ENCODE results near the gene SLC24A4.

The SLC24A4 gene

DNA sequence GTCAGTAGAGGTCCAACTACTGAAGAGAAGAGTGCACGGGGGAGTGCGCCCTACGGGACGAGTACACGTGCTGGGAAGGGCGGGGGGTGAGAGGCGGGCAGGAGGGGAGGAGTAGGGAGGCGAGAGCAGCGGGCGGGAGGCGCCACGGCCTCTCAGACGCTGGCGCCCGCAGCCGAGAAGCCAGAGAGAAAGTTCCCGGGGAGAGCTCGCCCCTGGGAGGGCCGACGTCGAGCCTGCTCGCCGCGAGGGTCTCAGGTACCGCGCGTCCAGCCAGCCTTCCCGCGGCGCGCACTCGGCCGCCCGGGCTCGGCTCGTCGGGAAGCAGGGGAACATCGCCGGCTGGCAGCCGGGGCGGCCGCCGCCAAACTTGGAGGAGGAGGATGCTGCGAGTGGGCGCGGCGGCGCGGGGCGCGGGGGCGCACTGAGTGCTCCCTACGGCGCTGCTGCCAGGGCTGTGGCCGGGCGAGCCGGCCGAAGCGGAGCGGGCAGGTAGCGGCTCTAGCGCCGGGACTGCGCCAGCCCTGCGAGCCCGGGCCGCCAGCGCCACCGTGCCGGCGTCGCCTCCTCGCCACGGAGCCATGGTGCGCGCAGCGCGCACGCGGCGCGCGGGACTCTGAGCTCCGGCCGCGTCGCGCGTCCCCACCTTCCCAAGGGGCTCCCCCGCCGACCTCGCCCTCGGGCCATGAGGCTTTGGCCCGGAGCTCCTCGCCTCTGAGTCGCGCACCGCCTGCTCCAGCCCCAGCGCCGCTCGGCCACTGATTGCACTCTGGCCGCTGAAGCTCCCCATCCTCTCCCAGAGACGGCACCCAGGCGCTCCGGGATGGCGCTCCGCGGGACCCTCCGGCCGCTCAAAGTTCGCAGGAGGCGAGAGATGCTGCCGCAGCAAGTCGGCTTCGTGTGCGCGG, at the start of gene SLC24A4:
Gene SLC24A4 (plus strand): TSS at position 155 of the 905 bp plus-strand sequence. CDS start 666 bp downstream, at position 821.
- DNase-seq: peak in 1 of 2 experiments; percentile 6

DNA sequence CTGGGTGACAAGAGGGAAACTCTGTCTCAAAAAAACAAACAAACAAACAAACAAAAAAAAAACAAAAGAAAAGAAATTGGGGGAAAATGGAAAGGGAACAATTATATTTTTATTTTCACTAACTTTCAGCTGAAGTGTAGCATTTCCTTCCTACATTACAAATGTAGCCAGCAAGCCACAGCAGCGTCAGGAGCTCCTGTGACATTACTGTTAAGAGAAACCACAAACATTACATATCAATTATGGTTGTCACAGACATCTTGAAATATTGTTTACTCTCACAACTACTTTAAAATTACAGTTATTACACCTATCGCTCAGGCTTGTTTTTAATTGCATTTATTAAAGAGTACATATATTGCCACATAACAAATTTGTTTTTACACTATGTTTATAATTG, 49.8 kb upstream of the SLC24A4 start:
- DNase-seq: no peak

- DNase-seq: no peak
These were observed 48.9 kb upstream of the SLC24A4 start for GRCh38 chr14:92274055-92274454.

- no peak for DNase-seq
These were observed 46.9 kb upstream of the SLC24A4 start for GRCh38 chr14:92276074-92276473.

DNA sequence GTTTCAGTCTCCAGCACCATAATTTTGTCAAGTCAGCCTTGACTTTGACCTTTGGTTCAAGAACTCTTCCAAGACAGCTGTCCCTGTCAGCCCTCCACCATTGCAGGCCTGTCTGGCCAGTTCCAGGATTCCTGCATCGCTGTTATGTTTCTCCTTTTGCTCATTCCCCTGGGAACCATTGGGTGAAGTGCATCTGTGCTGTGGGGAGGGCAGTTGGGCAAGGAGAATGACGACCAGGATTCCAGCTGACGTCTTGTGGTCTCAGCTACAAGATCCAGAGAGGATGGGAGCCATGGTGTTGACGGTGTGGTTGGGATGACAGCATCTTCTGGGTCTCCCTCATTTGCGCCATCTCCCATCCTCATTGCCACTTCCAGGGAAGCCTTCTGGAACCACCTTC, 45.9 kb upstream of the SLC24A4 start:
- DNase-seq: no peak

- DNase-seq: no peak
These were observed 42.3 kb upstream of the SLC24A4 start for GRCh38 chr14:92280554-92281262.

- DNase-seq: no peak
These were observed 40.3 kb upstream of the SLC24A4 start for GRCh38 chr14:92282669-92283068.

DNA sequence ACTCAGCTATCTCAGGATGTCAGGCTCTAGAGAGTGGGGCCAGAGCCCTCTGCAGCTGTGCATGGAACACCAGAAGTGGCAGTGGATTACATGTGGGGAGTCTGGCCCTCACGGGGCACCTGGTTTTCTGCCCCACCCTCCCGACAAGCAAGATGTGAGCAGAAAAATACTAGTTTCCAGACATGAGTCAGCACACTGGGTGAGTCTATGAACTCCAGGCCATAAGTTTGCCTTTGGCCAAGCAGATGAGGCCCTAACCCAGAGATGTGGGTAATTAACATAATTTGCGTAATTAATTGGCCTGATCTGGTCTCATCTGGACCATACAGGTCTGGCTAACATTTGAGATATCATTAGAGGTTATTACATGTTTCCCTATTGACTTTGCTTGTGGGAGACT, 37.7 kb upstream of the SLC24A4 start:
- no peak for DNase-seq

DNA sequence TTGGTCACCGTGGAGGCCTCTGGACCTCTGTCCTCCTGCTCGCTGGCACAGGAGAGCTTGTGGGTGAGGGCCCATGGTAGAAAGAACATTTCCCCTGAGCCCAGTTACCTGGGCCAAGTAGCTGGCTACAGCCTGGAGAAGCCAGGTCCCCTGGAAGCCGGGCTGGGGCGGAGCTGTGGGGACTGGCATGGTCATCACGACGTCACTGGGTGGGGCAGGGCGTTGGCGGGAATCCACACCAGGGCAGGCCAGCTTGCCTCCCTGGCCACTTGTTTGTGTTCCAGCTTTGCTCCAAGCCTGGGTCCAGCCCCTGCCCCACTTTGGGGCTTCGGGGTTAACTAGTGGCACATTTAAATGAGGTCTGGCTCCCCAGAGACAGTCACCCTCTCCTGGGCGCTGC, 35.0 kb upstream of the SLC24A4 start:
- DNase-seq: no peak

DNA sequence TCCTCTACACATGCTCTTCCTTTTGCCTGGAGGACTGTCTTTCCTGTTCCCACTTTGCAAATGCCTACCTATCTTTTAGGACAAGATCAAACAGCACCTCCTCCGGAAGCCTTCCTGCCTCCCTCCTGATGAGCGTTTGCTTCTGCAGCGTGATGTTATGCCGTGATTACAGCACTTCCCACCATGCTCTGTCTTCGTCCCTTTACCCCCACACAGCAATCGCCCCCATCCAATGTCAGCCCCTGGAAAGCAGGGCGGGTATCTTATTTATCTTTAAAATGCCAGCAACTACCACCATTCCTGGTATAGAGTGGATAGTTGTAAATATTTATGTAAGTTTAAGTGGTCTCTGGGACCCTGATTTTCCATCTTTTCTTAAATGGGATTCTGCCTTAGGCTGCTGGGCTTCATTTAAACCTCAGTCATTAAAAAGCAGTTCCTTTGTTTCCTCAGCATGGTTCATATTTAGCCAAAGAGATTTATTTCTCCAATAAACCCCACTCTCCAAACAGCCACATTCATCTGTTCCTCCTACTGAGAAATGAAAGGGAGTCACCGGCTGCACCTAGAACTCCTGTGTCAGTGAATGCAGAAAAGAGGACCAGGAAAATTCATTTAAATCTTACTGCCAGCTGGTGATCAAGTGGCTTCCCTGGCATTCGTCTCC, 33.8 kb upstream of the SLC24A4 start:
- no peak for DNase-seq

- DNase-seq: no peak
These were observed 30.3 kb upstream of the SLC24A4 start for GRCh38 chr14:92292673-92293072.

- DNase-seq: no peak
These were observed 28.5 kb upstream of the SLC24A4 start for GRCh38 chr14:92294506-92294905.

GRCh38 chr14:92297818-92298595, 25.0 kb upstream of the SLC24A4 start:
- no peak for DNase-seq

- DNase-seq: no peak
These were observed 20.5 kb upstream of the SLC24A4 start for GRCh38 chr14:92302481-92302880.

GRCh38 chr14:92308716-92309115, 14.2 kb upstream of the SLC24A4 start:
- no peak for DNase-seq

DNA sequence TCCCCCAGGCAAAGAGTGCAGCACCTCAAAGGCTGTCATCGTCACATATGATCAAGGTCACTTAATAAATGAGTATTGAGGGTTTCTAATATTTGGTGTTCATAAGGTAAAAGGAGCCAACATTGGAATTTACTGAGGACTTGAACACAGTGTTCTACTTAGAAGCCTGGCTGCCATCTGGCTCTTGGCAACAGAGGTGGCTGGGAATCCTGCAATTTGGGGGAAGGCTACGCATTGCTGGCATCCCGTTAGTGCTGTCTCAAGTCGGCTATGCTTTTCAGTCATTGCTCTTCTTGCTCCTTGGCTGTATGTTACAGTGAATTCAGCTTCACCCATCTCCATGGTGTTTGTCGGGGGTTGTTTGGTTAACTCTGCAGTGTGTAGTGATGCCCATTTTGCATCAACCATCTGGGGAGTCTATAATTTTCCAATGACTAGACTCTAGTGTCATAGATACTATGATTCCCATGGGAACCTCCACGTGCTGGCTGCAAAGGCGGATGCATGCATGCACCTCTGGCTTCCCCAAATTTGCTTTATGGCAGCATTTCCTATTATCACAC, 12.9 kb upstream of the SLC24A4 start:
- no peak for DNase-seq

DNA sequence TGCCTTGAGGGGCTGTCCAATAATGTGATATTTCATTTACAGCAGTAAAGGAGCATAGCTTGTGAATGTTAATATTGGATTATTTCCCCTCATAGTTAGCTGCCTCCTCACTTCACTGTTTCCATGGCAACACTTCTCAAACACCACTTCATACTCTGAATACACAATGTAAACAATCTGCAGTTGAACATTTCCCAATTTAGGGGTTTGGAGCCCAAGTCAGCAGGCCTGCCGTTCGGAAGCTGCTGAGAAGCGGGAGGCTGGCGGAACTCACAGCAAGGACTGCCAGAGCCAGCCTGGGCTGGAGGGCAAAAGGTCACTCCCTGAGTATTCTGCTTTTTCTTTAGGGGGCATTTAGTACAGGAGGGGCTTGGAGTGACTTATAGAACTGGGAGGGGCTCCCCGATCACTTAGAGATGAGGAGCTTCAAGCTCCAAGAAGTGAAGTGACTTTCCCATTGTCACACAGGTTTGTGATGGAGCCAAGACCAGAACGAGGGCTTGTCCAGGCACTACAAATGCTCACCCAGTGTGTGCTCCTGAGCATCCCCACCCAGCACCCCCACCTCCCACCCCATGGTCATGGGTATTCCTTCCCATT, 12.1 kb upstream of the SLC24A4 start:
- DNase-seq: no peak

DNA sequence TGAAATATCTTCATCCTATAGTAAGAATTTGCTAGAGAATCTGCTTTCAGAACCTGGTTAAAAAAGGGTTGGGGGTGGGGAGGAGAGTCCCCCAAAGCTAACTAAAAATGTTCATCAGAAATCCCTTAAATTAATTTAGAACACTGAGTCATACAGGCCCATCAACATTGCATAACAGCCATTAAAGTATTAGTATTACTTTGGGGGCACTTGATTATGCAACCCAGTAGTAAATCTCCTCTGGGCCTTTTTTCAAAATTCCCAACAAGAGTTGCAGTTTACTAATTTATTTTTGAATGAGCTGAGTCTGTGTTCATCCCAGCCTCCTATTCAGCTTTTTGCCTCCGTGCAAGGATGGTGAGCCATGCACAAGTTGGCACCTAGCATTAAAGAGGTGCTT, 8.8 kb upstream of the SLC24A4 start:
- DNase-seq: no peak

GRCh38 chr14:92315050-92315805, 7.7 kb upstream of the SLC24A4 start:
- DNase-seq: no peak

DNA sequence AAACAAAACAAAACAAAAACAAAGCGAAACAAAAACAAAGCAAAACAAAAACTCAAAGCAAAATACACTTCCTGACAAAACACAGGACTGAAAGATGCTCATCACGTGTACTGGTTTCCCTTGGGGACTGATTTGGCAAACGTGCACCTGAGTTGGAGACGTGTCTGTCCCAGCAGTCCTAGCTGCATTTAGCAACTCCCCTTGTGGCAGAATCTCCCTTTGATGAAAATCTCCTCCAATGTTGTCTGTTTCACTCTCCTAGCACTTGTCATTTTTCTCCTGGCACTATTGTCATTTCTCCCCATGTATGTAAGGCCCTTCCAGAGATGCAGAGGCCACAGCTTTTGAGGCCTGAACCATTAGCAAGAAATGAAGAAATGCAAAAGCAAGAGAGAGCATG, 6.8 kb upstream of the SLC24A4 start:
- no peak for DNase-seq

- DNase-seq: no peak
These were observed 6.0 kb upstream of the SLC24A4 start for GRCh38 chr14:92316937-92317336.
